ENCODE results near the gene VPS41.

VPS41 gene

DNA sequence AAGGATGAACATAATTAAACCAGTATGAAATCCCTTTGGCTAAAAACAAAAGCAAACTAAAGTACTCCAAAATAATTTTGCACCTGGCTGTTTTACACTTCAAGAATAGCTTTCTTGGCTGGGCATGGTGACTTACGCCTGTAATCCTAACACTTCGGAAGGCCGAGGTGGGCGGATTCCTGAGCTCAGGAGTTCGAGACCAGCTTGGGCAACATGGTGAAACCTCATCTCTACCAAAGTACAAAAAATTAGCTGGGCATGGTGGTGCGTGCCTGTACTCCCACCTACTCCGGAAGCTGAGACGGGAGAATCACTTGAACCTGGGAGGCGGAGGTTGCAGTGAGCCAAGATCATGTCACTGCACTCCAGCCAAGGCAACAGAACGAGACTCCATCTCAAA, 185.7 kb downstream of the VPS41 start:
- no peak for ATAC-seq

DNA sequence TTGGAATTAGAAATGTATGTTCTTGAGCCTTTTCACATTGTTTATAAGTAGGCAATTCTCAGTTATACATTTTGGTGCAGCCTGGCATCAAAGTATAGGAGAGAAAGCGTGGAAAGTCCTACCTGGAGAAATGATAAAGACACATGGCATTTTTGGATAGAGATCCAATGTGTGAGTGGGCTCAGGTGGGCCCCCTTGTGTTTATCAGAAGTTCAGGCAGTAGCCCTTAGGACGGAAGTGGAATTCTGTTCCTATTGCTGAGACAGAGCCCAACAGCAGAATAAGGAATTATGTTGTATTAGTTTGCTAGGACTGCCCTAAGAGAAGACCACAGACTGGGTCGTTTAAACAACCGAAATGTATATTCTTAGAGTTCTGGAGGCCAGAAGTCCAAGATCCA, 192.6 kb downstream of the VPS41 start:
- no peak for ATAC-seq

DNA sequence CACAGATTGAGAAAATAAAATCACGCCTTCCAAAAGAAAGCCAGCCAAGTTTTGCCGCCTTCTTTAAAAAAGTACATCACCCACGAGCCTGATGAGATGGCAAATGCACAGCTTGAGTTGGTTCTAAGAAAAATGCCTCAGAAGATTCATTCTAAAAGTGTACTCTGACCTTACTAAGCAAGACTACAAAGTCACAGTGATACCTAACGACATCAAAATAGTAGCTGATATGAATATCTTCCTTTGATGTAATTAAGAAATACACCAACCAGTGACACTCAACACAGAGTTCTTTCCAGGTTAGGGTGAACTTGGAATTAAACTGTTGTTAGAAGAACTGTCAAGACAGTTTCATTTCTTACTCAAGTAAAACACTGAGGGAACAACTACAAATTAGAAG, 199.9 kb downstream of the VPS41 start:
- ATAC-seq, result no peak

DNA sequence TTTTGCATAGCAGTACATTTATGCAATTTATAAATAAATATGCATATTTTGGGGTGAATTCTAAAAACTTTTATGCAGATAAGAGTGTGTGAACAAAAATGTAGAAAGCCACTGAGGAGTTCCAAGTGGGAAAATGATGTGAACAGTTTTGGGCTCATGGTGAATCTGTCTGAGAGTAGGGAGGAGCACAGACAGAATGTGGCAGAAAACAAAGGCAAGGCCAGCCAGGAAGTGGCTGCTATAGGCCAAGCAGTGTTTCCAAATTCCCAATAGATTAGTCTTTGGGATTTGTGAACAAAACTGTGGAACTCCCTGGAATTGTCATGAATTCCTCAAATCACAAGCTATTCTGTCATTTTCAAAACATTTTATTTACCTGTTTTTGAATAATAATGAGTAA, 204.2 kb downstream of the VPS41 start:
- no peak for ATAC-seq

DNA sequence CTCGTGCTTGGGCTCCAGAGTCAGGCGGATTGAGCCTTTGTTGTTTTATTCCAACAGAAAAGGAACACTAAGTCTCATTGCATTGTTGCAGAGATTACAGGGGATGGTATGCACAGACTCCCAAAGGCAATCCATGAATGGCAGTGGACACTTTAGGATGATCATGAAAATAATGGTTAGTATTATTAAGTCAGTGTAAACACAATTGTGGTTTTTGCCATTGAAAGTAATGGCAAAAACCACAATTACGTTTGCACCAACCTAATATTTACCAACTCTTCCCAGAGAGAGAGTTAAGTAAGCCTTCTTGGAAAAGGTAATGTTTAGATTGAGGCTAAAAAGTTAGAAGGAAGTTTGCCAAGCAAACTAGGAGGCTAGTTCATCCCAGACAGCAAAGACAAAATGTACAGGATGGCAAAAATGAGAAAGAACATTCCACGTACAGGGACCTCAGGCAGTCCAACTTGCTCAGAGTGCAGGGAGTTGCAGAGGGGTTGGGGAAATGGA, 204.9 kb downstream of the VPS41 start:
- no peak for ATAC-seq

DNA sequence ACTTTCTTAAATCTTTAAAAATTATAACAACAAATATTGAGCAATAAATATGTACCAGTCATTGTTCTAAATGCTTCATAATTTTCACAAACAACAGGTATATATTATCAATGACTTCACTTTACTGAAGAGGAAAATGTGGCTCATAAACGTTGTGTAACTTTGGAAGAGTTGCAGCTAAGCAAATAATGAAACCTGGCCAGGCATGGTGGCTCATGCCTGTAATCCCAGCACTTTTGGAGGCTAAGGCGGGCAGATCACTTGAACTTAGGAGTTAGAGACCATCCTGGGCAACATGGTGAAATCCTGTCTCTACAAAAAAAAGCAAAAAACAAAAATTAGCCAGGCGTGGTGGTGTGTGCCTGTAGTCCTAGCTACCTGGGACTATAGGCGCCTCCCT, 205.9 kb downstream of the VPS41 start:
- ATAC-seq, result no peak

DNA sequence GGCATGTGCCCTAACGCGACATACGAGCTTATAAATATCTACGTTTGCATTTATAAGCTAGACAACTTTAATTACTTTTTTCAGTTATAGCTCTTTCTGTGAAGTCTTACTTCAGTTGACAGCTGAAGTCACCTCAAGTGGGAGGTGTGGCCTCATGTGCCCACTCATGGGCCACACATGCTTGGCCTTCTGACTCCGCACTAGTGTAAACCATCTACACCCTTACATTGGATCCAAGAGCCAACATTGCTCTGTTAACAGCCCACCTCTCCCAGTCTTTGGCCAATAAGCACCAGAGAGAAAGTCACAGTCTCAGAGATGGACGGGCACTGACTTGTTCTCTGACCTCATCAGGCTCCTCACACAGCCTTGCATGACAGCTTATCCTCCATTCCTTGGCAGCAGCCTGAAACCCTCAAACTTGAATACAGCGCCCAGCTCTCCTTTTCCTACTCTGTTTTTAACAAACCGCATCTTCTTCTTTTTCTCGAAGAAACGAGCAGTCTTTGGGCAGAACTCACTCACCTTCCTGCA, 206.9 kb downstream of the VPS41 start:
- no peak for ATAC-seq

DNA sequence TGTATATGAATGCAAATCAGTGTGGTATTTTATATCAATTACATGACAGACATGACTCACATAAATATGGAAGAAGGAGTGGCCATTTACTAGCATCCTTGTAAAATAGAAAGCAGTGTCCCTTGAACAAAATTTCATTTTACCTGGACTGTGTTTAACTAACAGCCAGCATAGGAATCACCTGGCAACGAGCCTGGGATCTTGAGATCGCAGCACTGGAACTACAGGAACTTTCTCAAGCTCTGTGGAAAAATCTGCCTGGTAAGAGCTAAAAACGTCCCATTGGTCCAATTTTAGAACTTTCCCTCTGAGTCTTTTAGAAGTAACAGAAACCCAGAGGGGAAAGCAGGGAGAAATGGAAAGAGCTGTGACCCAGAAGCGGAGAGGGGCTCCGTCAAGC, 208.9 kb downstream of the VPS41 start:
- ATAC-seq, result no peak

DNA sequence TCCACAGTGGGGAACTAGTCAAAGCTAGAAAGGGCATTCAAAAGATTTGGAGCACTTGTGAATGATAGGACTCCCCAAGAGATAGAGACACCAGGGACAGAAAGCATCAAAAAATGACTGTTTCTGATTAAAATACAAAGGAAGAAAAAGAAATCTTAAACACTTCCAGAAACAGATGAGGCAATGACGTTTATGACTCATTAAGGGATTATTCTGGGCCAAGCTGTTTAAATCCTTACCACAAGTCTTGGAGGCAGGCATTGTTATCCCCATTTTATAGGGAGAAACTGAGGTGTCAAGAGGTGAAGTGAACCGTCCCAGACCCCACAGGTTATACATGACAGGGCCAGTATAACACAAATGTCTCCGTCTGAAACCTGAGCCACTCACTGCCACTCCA, 209.5 kb downstream of the VPS41 start:
- no peak for ATAC-seq

DNA sequence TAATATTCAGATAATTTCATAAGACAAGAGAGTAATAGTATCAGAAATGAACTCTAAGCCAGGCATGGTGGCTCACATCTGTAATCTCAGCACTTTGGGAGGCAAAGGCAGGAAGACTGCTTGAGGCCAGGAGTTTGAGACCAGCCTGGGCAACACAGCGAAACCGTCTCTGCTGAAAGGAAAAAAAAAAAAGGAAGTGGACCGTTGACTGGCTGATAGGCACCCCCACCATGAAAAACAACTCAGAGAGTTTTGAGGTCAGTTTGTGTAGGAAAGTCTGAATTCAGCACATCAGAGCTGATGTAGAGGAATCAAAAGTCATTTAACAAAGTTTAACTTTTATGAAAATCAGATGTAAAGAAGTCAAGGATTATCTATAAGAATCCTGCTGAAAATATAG, 214.7 kb downstream of the VPS41 start:
- ATAC-seq, result no peak

DNA sequence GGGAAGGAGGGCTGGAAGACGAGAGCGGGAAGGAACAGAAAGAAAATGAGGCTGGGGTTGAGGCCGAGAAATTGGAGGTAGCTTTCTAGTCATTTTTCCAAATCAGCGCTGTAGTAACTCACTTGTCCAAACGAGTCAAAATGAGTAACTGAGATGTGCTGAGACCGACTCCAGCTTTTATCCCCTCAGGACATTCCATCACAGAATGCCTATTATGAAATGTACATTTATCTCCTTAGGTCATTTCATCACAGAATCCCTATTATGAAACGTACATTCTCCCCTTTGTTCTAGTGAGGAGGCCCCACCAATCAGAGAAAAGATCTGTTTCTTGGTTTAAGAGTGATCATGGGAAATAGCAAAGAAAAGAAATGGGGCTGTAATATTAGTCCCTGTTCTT, 222.1 kb downstream of the VPS41 start:
- ATAC-seq, result no peak

DNA sequence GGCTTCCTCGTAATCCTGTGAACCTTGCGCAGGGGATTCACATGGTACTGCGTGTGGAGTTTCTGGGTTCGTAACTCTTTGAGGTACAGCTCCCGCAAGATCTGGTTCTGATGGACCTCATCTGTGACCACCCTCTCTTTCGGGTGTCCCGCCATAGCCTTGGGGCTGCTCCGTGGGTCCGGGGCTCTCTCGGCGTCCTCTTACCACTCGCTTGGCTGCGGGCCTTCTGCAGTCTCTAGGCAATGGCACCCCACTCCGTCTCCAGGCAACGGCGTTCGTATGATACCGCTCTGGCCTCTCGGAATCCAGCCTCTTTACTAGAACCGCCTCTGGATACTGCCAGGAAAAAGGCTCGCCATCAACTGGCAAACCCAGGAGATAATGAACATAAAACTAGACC, 223.1 kb downstream of the VPS41 start:
- no peak for ATAC-seq

DNA sequence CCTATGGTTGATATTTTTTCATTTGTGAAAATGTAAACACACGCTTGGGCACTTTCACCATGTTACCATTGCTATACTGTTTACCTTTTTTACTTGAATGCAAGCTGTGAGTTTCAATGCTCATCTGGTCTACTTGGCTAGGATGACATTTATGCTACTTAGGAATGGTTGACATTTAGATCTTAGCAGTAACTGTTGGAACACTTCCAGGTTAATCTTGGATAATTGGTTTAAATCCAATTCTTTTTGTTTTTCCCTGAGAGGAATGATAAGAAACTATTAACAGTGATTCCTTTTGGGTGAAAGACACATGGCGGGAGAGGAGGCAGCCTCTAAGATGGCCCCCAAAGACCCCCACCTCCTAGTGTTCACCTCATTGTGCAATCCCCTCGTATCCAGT, 226.4 kb downstream of the VPS41 start:
- no peak for ATAC-seq

DNA sequence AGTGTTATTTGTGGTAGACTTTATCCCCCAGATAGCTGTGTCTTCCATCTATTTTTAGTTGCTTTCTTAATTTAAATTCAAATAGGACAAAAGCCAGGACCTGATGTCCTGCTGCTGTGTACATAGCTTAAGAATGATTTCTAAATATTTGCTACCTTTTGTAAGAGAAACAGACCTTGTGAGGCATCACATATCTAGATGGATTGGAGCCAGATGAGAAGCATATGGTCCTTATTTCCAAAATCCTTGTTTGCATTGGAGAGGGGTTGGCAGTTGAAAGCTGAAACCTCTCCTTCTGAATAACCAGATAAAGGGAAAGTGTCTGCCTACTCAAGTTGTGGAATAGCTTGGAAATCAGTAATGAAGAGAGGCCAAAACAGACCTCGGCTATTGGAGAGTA, 227.1 kb downstream of the VPS41 start:
- no peak for ATAC-seq

DNA sequence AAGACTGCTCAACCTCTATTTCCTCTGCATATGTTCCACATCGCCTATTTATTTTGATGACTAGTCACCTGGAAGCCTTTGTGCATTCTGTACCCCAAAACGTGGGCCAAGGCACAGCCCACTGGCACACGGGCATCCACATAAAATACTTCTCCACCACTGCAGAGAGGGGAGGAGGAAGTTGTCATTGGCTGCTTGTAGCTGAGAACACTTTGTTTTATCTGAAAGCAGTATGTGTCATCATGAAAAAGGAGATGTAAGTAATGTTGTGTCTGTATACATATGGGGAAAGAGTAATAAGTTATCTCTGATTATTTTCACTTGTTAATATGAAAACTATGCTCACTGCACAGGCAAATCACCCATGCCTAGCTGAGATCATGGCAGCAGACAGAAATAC, 229.6 kb downstream of the VPS41 start:
- ATAC-seq, result no peak

DNA sequence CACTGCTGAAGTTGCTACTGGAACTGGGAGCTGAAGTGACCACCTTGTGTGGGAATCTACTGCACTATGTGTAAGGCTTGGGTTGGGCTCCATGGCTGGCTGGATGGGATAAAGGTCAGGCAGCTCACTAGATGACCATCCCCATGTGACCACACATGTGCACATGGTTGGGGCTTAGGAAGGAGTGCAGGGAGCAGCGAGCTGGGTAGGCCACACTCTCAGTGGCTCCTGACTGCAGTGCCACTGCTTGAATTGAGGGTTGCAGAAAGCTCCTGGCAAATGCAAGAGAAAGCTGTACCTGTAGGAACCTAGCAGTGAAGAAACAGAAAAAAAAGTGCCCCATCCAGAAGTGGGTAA, 230.3 kb downstream of the VPS41 start:
- ATAC-seq, result no peak

DNA sequence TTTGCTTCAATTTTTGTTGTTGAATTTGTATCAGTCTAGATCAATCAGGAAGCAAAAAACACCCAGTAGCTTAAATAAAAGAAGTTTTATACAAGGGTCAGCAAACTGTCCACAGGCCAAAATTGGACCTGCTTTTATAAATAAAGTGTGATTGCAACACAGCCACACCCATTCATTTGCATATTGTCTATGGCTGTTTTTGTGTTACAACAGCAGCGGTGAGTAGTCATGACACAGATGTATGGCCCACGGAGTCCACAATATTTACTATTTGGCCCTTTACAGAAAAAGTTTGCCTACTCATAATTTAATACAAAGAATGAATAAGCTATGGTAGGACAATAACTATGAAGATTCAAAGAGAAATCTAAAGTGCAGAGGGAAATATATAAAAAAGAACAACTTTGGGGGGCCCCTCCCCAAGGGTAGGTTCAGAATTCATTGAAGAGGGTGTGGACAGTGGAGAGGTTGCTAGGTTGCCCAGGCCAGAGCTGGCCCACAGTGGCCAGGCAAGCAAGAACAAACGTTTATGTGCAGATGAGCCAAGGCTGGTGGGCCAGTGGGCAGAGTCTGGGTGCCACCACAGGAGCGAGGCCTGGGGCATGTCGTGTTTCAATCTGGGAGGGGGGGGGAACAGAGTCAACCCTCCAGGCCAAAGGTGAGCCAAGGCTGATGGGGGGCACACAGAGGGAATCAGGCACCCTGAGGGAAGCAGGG, 230.9 kb downstream of the VPS41 start:
- no peak for ATAC-seq

DNA sequence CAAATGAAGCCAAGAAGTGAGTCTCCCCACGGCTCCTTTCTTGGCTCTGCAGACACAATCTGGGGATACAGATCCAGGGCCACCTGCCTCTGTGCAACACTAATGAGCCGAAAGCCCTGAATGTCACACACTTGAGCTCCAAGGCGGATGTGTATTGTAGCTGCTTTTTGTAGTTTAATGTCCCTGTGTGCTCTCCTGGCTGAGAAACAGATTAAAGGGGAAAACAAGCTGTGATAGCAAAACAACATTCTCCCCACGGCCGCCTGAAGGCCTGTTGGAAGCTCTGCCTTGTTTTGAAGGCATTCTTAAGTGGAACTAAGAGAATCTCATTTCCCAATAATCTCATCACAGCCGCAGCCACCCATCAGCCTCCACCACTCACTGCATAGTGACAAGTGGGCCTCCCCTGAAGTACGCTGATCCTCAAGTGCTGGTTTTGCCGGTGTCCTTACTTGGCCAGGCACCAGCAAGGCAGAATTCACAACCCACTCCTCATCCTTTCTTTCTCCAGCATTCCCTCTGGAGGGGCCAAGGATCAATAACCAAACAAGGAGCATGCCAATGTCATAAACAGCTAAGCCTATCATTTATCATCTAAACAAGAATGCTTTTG, 233.4 kb downstream of the VPS41 start:
- ATAC-seq, result no peak

DNA sequence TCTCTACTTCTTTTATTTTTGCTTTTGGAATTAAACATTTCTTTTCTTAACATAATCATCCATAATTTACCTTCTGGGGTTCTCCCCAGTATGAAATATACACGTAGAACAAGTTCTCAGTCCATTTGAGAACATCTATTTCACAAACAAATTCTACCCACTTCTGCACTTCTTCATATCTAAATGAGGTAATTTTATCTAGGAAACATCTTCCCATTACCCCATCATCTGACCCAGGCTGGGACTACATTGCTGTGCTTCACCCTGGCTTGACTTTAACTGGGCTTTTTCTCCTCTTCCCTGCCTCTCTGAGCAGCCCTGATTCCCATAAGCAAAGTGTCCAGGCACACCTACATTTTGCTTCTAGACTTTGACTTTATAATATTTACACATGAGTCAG, 234.5 kb downstream of the VPS41 start:
- ATAC-seq, result no peak

DNA sequence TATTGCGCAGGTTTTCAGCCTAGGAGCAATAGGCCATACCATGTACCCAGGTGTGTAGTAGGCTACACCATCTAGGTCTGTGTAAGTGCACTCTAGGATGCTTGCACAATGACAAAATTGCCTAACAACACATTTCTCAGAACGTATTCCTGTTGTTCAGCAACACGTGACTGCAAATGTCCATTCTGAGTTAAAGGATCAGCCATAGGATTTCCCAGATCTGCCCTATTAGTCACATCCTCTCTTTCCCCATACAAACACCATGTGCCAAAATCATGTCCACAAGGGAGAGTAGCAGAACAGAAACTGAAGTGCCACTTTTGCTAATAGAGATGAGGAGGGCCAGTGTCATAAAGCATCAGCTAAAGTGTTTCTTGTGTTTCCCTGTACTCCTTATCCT, 235.2 kb downstream of the VPS41 start:
- ATAC-seq, result no peak

All from activated CD4-positive, CD25-positive, alpha-beta regulatory T cell treated with anti-CD3 and anti-CD28 coated beads, Interleukin-2, amount 50 U/mL, for 24 hours (primary cell).